H1 (cell line): ENCODE measurements around the gene NUBPL. TPM values are rescaled to one million over a fixed set of nuclear protein-coding genes. Genes with fewer than 3 reads are reported as not detected.

Source experiments
- CHD1 ChIP-seq: IDR thresholded peaks from 2 replicates; pipeline ENCODE4 v1.6.1; 2012; ENCODE audit warnings: low read depth, low read length, improper control_type of control experiment
- POLR2A ChIP-seq, 2 experiments: IDR thresholded peaks; 1 replicate in 1 of 2; 2 replicates in 1 of 2; pipeline ENCODE4 v1.6.1; 2011; ENCODE audit warnings: low read depth in 2 of 2, low read length in 2 of 2, mild to moderate bottlenecking in 2 of 2; ENCODE audit errors: control extremely low read depth in 1 of 2
- POU5F1 ChIP-seq: IDR thresholded peaks from 2 replicates; pipeline ENCODE4 v1.6.1; 2011; ENCODE audit warnings: low read depth, mild to moderate bottlenecking, low read length, moderate library complexity
- SAP30 ChIP-seq: fragments of 300-600 bp; sonication (generic); IDR thresholded peaks from 2 replicates; pipeline ENCODE4 v1.7.1; 2012; ENCODE audit warnings: low read length, moderate library complexity, mild to moderate bottlenecking, inconsistent platforms; ENCODE audit not compliant: insufficient read depth, insufficient replicate concordance
- TAF7 ChIP-seq: optimal IDR thresholded peaks from 2 replicates; pipeline ENCODE3; 2011; ENCODE audit warnings: low read depth, mild to moderate bottlenecking, inconsistent platforms, low read length, moderate library complexity, borderline replicate concordance
- polyA plus RNA-seq, 7 experiments: library from polyadenylated mRNA; depleted of rRNA in 3 of 7; stranded (reverse) in 5 of 7; unstranded in 2 of 7; fragments of >200 nt in 5 of 7; fragments of 200-250 nt in 2 of 7; gene quantifications; 1 replicate in 5 of 7; 2 replicates in 1 of 7; 4 replicates in 1 of 7; pipeline versions ENCODE4 v1.2.1 to v1.2.3, GENCODE V29; 2011 to 2013; ENCODE audit warnings: missing spikeins in 2 of 7, mixed read lengths in 2 of 7
- total RNA-seq: library from RNA; stranded (reverse); fragmentation: NEBNext Ultra II Directional; extraction: Animal tissue kit (Norgen Biotek cat#: 25700); gene quantifications from 2 replicates; pipeline ENCODE4 v1.2.1, GENCODE V29; 2021
- TF ChIP-seq, protein P1 (sequence below): fragments of 300-600 bp; sonication (generic); IDR thresholded peaks from 2 replicates; pipeline ENCODE4 v1.7.1; 2012; ENCODE audit warnings: low read length, moderate library complexity, mild to moderate bottlenecking, inconsistent platforms; ENCODE audit not compliant: insufficient replicate concordance

Gene NUBPL
- total and polyA plus RNA-seq, 2 of the 8 experiments (the other 6 are each of a cell fraction or from before 2014, with no cell fraction given), result 1.6 to 6.8 TPM

DNA sequence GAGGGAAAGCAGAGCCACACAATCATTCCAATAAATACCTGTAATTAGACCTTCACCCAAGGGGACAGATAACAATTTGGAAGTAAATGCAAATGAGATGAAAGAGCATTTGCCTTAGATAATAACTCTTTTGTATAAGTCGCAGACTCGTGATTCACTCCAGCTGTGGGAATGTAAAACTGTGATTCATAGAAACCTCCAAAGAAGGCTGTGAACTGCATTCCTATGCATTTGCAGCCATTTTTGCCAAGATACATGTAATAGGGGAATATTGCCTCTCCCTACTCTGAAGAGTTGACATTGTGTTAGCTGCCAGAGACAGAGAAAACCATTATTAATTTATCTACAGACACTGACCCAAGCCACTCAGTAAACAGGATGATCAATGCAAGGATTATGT lies 334.0 kb downstream of the NUBPL start (continued):
- TF ChIP-seq, protein P1, sequence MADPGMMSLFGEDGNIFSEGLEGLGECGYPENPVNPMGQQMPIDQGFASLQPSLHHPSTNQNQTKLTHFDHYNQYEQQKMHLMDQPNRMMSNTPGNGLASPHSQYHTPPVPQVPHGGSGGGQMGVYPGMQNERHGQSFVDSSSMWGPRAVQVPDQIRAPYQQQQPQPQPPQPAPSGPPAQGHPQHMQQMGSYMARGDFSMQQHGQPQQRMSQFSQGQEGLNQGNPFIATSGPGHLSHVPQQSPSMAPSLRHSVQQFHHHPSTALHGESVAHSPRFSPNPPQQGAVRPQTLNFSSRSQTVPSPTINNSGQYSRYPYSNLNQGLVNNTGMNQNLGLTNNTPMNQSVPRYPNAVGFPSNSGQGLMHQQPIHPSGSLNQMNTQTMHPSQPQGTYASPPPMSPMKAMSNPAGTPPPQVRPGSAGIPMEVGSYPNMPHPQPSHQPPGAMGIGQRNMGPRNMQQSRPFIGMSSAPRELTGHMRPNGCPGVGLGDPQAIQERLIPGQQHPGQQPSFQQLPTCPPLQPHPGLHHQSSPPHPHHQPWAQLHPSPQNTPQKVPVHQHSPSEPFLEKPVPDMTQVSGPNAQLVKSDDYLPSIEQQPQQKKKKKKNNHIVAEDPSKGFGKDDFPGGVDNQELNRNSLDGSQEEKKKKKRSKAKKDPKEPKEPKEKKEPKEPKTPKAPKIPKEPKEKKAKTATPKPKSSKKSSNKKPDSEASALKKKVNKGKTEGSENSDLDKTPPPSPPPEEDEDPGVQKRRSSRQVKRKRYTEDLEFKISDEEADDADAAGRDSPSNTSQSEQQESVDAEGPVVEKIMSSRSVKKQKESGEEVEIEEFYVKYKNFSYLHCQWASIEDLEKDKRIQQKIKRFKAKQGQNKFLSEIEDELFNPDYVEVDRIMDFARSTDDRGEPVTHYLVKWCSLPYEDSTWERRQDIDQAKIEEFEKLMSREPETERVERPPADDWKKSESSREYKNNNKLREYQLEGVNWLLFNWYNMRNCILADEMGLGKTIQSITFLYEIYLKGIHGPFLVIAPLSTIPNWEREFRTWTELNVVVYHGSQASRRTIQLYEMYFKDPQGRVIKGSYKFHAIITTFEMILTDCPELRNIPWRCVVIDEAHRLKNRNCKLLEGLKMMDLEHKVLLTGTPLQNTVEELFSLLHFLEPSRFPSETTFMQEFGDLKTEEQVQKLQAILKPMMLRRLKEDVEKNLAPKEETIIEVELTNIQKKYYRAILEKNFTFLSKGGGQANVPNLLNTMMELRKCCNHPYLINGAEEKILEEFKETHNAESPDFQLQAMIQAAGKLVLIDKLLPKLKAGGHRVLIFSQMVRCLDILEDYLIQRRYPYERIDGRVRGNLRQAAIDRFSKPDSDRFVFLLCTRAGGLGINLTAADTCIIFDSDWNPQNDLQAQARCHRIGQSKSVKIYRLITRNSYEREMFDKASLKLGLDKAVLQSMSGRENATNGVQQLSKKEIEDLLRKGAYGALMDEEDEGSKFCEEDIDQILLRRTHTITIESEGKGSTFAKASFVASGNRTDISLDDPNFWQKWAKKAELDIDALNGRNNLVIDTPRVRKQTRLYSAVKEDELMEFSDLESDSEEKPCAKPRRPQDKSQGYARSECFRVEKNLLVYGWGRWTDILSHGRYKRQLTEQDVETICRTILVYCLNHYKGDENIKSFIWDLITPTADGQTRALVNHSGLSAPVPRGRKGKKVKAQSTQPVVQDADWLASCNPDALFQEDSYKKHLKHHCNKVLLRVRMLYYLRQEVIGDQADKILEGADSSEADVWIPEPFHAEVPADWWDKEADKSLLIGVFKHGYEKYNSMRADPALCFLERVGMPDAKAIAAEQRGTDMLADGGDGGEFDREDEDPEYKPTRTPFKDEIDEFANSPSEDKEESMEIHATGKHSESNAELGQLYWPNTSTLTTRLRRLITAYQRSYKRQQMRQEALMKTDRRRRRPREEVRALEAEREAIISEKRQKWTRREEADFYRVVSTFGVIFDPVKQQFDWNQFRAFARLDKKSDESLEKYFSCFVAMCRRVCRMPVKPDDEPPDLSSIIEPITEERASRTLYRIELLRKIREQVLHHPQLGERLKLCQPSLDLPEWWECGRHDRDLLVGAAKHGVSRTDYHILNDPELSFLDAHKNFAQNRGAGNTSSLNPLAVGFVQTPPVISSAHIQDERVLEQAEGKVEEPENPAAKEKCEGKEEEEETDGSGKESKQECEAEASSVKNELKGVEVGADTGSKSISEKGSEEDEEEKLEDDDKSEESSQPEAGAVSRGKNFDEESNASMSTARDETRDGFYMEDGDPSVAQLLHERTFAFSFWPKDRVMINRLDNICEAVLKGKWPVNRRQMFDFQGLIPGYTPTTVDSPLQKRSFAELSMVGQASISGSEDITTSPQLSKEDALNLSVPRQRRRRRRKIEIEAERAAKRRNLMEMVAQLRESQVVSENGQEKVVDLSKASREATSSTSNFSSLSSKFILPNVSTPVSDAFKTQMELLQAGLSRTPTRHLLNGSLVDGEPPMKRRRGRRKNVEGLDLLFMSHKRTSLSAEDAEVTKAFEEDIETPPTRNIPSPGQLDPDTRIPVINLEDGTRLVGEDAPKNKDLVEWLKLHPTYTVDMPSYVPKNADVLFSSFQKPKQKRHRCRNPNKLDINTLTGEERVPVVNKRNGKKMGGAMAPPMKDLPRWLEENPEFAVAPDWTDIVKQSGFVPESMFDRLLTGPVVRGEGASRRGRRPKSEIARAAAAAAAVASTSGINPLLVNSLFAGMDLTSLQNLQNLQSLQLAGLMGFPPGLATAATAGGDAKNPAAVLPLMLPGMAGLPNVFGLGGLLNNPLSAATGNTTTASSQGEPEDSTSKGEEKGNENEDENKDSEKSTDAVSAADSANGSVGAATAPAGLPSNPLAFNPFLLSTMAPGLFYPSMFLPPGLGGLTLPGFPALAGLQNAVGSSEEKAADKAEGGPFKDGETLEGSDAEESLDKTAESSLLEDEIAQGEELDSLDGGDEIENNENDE, result no peak
- no peak for TF ChIP-seq POU5F1
- TF ChIP-seq CHD1, result no peak
- no peak for TF ChIP-seq POLR2A (IDR thresholded peaks at IDR 0.05; ENCODE audit: control extremely low read depth in 1 of 2, low read depth in 2 of 2, low read length in 2 of 2)
- TF ChIP-seq SAP30, result no peak
- TF ChIP-seq TAF7, result no peak
- TF ChIP-seq, all 59 proteins: peak for 0
